C4-2B (cell line): ENCODE data around the gene UNC5CL.

Experiments used
- ZFX ChIP-seq: fragments of 450-650 bp; IDR thresholded peaks from 2 replicates; pipeline ENCODE4 v1.6.1; 2017
- TF ChIP-seq, protein P1 (sequence below): fragments of 450-650 bp; conservative IDR thresholded peaks from 2 replicates; pipeline ENCODE4 v1.5.1; 2017; ENCODE audit warnings: mild to moderate bottlenecking

GRCh38 chr6:41047306-41047705, 8.3 kb upstream of the UNC5CL start:
- TF ChIP-seq, protein P1, sequence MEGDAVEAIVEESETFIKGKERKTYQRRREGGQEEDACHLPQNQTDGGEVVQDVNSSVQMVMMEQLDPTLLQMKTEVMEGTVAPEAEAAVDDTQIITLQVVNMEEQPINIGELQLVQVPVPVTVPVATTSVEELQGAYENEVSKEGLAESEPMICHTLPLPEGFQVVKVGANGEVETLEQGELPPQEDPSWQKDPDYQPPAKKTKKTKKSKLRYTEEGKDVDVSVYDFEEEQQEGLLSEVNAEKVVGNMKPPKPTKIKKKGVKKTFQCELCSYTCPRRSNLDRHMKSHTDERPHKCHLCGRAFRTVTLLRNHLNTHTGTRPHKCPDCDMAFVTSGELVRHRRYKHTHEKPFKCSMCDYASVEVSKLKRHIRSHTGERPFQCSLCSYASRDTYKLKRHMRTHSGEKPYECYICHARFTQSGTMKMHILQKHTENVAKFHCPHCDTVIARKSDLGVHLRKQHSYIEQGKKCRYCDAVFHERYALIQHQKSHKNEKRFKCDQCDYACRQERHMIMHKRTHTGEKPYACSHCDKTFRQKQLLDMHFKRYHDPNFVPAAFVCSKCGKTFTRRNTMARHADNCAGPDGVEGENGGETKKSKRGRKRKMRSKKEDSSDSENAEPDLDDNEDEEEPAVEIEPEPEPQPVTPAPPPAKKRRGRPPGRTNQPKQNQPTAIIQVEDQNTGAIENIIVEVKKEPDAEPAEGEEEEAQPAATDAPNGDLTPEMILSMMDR = no peak
- TF ChIP-seq ZFX = no peak
